Stimulated activated CD4-positive, alpha-beta T cell treated with anti-CD3 and anti-CD28 coated beads, Interleukin-15, amount 100 ng/mL, for 1 hour (primary cell): ENCODE measurements around the gene NOS2.
A peak's percentile ranks its signal among the peaks of the same experiment; 100 is the strongest.
"Not testable (repeated sequence)": the region's sequence is repeated elsewhere in the genome, so short reads cannot be mapped to it uniquely, and the experiment has no call there.

Experiments
- DNase-seq, 2 donors: peaks; one replicate each; pipeline ENCODE4 v3.0.0-alpha.2; 2020; ENCODE audit warnings: low read depth in 1 of 2, low spot score in 1 of 2

NOS2 gene

DNA sequence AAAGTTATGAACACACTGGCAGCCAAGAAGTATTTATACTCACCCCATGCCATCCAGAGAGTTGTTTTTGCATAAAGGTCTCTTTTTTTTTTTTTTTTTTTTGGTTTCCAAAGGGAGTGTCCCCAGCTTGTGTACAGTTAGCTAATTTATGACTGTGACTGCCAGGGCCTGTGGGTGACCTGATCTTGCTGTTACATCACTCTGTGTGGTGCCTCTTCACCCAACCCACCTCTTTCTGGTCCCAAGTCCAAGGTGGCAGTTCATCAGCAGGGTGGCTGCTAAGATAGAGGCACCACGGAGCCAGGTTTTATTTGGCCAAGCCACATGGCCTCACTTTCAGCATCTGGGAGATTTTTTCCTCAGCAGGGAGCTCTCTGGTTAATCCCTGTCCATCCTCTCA is at the start of gene NOS2:
Gene NOS2 (minus strand): TSS at position 8 of the 400 bp plus-strand sequence. CDS start 1,720 bp downstream, outside the sequence.
- no peak for DNase-seq

DNA sequence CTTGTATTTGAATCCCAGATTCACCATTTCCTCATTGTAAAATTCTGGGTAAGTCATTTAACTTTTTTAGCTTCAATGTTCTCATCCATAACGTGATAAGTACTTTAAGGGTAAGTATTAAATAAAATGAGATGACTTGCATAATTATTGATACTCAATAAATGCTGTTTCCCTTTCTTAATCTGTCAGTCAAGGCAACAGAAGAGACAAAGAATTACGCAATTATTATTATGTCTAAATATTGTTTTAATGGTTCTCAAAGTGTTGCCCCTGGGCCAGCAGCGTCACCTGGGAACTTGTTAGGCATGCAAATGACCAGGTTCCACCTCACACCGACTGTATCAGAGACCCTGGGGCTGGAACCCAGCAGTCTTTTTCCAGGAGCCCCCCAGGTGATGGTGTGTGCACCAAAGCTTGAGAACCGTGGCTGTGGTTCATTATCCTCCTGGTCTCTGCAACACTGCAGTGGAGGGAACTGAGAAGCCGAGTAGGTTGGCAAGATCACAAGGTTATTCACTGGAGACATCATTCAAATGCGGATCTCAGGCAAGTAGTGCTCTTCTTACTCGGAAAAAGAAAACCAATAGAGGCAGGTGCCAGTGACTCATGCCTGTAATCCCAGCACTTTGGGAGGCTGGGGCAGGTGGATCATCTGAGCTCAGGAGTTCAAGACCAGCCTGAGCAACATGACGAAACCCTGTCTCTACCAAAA is 49.3 kb upstream of the NOS2 start:
- DNase-seq, result no peak

DNA sequence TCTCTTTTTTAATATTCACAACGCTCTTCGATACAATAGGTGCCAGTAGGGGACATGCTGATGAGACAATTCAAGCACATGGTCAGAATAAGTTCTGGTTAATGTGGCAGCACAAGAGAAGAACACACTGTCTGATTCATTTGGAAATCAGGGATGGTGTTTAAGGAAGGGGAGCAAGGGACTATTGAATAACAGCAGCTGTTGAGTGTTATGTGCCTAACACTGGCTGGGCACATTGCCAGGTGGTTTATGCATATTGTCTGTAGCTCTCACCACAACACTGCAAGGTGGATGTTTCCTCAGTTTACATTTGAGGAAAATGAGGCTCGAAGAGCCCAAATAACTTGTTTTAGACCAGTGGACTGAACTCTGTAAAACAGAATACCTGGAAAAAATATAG is 48.6 kb upstream of the NOS2 start:
- DNase-seq, result no peak

DNA sequence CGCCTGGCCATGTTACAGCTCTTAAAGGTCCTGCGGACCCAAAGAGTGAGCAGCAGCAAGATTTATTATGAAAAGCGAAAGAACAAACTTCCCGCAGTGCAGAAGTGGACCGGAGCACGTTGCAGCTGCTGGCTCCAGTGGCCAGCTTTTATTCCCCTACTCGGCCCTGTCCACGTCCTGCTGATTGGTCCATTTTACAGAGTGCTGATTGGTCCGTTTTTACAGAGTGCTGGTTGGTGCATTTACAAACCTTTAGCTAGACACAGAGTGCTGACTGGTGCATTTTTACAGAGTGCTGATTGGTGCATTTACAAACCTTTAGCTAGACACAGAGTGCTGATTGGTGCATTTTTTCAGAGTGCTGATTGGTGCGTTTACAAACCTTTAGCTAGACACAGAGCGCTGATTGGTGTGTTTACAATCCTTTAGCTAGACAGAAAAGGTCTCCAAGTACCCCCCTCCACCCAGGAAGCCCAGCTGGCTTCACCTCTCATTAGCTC is 46.5 kb upstream of the NOS2 start:
- not testable (repeated sequence) for DNase-seq

DNA sequence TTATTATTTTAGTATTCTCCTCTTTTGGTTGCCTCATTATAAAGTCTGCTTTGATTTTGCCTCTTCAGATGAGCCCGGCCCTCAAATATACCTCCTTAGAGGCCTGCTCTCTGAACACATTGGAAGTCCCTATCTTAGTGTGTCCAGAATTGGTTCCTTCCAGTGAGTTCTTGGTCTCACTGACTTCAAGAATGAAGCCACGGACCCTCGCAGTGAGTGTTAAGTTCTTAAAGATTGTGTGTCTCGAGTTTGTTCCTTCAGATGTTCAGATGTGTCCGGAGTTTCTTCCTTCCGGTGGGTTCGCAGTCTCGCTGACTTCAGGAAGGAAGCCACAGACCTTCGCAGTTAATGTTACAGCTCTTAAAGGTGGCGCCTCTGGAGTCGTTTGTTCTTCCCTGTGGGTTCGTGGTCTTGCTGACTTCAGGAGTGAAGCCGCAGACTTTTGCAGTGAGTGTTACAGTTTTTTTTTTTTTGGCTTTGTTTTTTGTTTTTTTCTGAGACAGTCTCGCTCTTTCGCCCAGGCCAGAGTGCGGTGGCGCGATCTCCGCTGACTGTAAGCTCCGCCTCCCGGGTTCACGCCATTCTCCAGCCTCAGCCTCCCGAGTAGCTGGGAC is 45.8 kb upstream of the NOS2 start:
- DNase-seq, result peak in 1 of 2 donors; percentile 2

DNA sequence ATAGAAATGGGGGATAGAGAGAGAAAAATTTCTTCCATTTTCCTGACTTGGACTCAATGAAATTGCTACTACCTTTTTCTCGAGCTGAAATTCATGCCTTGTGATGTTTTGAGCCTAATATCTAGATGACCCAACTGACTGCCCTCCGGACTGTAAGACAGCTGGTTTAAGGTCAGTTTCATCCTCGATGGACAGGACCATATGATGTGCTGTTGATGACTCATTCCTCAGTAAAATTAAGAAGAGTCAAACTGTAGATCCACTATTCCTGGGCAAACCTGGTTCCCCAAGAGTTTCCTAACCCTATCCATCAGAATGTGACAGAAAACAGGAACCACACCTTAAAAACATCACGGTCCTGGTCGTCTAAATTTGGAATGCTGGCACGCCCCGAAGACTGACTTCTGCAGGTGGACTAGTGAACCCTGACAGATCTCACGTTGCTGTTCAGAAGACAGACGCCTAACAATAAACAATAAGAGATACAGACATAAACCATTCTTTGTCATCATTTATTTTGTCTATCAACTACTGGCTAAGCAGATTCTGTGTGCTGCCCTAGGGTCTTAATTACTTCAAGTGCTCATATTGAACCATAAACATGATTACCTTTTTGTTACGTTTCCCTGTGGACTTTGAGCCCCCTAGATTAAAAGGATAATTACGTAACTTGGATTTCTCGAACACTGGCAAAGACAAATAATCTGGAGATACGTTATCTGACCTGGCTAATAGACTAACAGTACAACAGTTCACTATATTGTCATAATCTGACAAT is 45.1 kb upstream of the NOS2 start:
- no peak for DNase-seq

DNA sequence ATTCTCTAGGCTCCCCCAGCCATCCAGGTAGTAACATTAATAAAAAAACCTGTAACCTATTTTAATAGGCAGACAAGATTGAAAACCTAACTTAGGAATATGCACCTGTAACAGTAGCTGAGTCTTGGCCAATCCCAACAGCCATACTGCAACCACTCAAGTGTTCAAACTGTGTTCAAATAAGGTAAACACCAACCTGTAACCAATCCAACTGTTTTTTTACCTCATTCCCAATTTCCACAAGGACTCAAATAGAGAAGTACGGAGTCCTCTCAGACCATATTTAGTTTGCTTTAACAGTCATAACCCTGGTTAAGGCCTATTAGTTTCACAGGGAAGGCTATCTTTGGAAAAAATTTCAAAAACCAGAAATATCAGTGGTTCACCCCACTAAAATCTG is 40.4 kb upstream of the NOS2 start:
- no peak for DNase-seq

DNA sequence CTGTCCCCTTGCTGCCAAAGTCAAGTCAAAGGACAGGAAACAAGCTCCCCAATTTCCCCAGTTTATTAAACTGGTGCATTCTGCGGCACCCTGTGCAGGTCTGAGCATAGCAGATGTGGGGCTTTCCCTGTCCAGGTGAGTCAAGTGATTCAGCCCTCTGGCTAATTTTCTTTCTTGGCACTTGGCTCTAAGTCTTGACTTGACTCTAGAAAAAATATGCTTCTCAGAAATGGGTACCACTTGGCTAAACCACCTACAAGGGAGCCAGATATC is 40.0 kb upstream of the NOS2 start:
- DNase-seq, result not testable (repeated sequence)

DNA sequence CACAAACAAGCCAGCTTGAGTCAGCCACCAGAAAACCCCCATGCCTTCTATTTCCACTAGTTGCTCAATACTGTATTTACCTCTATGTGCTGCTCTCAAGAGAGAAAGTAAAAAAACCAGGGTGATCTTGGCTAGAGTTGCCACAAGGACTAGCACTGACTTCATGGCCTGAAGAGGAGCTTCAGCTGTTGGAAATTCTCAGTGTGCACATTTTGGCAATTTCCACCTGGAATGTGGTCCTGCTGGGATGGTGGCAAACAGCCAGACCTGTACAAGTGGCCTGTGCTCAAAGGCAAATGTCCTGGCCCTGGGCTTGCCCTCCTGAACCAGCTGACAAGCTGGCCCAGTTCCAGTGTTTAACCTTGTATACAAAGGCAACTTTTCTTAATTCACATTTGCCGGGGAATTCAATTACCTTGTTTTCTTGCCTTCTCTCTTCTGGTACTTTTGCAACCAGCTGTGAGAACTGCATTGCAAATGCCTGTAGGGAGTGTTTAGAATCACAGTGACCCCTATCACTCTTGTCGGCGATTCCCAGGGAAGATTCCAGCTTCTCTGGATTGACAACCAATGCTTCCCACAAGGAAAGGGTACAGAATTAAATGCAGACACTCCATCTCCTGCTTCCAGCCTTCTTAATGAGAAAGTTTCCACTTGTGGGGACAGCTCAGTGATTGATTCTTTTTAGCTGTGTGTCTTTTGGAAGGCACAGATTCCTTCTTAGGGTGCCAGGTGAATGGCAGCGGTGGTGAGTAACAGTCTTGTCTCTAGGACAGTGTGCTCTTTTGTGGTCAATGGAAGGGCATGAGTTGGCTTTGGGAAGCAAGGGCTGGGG is 39.5 kb upstream of the NOS2 start:
- not testable (repeated sequence) for DNase-seq

DNA sequence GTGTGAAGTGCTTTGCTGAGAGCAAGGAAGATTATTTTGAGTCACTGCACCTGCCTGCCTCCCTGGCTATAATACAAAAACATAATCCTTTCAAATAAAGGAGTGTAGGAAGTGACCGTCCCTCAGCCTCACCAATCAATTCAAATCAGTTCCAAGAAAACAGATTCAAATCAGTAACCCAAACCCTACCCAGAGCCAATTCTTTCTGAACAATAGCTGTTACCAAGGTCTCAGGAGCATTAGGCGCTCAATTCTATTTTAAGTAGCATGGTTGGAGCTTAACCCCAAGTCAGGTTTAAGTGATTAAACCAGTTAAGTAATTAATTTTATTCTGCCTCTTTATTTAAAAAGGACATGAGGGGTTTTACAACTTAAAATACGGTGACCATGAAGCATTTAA is 38.3 kb upstream of the NOS2 start:
- DNase-seq, result not testable (repeated sequence)

DNA sequence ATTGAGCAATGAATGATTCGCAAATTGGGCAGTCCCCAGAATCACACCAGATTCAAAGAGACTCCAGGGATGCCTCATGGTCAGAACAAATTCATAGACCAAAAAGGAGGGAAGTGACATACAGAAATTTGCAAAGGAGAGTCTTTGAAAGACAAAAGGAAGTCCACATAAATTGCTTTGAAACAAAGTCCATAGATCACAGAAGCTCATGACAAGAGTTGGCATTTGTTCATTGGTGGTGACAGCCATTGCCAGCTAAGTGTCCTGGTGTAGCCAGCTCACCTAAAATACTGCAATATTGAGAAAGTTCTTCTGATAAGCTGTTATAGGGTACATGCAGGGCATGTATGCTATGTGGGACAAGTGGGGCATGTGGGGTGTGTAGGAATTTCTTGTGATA is 37.4 kb upstream of the NOS2 start:
- DNase-seq, result not testable (repeated sequence)

DNA sequence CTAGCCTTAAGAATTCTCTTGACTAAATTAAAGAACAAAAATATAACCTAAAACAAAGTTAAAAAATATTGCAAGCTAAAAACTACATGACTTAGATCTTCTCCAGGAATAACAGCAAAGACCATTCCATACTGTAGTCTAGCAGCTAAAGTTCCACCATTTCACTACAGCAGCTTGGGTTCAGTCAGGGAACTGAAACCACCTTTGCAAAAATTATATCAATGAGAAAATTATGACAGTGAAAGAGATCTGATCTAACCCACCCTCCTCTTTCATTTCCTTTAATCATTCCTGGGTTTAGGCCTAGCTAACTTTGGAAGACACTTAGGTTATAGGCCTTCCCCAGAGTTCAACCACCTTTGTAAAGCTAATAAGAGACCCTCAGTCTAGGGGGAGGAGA is 36.3 kb upstream of the NOS2 start:
- DNase-seq, result no peak

DNA sequence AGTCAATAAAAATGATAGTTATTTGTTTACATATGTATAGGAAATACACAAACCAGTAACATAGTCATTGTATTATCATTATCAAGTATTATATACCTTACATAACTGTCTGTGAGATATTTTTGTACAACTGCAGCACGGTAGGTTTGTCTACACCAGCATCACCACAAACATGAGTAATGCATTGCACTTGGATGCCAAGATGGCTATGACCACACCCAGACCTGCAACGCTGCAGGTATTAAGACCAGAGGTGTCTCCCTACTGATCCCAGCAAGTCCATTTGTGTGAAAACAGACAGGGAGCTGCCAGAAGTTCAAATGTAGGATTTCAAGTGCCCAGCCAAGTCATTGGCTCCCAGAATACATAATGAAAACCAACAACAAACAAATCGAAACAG is 34.2 kb upstream of the NOS2 start:
- no peak for DNase-seq

DNA sequence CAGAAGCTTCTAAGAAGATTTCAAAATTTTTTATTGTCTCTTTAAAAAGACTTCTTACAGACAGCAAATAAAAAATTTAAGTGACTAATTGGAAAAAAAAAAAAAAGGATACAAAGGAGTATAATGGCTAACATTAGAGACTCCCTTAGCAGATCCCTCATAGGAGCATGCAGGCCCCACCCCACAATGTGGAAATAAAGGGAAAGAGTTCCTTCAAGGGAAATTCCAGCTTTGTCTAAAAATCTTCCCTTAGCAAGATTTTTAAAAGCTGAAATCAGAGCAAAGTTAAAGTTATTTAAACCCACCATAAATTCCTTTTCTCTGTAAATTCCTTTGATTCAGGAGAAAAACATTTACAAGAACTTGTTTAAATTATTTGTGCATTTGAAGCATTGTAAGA is 32.5 kb upstream of the NOS2 start:
- DNase-seq, result no peak

DNA sequence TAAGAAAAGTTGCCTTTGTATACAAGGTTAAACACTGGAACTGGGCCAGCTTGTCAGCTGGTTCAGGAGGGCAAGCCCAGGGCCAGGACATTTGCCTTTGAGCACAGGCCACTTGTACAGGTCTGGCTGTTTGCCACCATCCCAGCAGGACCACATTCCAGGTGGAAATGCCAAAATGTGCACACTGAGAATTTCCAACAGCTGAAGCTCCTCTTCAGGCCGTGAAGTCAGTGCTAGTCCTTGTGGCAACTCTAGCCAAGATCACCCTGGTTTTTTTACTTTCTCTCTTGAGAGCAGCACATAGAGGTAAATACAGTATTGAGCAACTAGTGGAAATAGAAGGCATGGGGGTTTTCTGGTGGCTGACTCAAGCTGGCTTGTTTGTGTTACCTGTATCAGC is 29.6 kb upstream of the NOS2 start:
- not testable (repeated sequence) for DNase-seq

DNA sequence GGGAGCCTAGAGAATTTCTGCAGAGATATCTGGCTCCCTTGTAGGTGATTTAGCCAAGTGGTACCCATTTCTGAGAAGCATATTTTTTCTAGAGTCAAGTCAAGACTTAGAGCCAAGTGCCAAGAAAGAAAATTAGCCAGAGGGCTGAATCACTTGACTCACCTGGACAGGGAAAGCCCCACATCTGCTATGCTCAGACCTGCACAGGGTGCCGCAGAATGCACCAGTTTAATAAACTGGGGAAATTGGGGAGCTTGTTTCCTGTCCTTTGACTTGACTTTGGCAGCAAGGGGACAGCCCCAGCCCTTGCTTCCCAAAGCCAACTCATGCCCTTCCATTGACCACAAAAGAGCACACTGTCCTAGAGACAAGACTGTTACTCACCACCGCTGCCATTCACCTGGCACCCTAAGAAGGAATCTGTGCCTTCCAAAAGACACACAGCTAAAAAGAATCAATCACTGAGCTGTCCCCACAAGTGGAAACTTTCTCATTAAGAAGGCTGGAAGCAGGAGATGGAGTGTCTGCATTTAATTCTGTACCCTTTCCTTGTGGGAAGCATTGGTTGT is 28.9 kb upstream of the NOS2 start:
- not testable (repeated sequence) for DNase-seq

DNA sequence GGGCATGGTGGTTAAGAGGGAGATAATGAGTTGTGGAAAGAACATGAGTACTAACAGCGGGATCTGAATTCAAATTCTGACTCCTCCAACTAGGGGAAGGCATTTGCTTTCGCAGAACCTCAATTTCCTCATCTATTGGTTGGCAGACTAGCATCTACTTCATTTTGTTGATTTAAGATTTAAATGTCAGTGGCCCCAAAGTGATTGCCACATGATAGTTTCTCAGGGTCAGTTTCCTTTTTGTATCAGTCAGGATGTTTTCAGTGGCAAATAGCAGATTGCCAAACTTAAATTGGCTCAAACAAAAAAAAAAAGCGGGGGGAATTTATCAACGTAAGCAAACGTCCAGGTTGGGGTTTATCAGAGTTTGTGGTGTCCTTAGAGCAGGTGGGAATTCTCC is 25.1 kb upstream of the NOS2 start:
- DNase-seq, result no peak

DNA sequence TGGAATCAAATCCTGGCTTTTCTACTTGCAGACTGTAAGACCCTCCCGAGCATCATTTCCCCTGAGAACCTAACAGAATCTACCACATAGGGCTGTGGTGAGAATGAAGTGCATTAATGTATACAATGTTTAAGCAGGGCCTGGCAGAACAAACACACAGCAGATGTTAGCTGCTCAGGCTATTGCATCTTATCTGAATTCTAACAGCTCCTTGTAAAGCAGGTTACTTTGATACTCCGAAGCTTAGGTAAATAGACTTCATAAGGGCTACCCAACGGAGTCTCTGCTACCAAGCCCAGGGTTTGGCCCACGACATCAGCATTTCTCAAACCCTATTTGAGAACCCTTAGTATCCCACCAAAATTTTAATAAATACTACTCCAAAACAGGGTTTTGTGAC is 24.4 kb upstream of the NOS2 start:
- DNase-seq, result no peak

DNA sequence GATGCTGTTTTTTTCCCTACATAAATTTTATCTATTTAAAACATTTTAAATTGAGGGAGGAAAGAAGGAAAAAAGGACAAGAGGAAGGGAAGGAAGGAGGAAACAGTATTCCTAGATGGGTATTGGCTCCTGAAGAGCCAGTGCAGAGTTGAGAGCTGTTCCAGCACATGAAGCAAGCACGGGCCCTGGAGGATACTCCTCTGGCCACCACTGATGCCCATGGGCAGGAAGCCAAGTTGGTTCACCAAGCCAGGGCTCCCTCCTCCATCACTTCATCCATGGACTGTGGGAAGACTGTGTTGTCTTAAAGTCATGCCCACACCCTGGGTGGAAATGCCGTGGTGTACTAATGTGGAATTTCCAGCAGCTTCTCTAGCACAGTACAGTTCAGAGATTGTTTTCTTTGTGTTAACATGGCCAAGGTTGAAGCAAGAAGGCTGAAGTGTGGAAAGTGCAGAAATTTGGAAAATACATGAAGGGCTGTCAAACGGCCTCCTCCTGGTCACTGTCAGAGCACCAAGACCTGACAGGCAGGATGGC is 23.9 kb upstream of the NOS2 start:
- no peak for DNase-seq

DNA sequence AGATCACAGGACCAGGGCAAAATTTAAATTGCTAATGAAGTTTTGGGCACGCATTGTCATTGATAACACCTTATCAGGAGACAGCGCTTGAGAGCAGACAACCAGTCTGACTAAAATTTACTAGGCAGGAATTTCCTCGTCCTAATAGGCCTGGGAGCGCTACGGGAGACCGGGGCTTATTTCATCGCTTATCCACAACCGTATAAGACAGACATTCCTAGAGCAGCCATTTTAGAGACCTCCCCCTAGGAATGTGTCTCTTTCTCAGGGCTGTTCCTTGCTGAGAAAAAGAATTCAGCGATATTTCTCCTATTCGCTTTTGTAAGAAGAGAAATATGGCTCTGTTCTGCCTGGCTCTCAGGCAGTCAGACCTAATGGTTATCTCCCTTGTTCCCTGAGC is 21.8 kb upstream of the NOS2 start:
- not testable (repeated sequence) for DNase-seq

DNA sequence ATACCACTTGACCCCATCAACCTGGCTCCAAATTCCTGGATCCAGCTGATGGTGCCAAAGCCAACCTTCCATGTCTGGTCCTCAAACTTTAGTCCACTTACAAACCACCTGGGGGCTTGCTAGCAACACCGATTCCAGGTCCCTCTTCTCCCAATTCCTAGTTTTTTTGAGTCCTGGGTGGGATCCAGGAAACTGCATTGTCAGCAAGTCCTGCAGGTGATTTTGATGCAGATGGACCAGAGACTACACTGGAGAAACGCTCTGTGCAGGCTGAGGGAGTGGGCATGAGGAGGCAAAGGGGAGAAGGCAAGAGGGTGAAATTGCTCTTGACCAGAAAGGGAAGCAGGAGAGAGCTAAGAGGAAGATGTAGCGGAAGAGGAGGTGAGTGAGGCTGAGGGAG is 21.0 kb upstream of the NOS2 start:
- DNase-seq, result no peak
